NCI-H2196 treated with DMSO at 0.1 percent for 48 hours (cell line): Measurements from ENCODE around the gene ZNF417.
"Not testable (repeated sequence)": the region's sequence is repeated elsewhere in the genome, so short reads cannot be mapped to it uniquely, and the experiment has no call there.

Experiments
- DNase-seq: peaks from one replicate; lab custom pipeline; 2025; ENCODE audit not compliant: unreplicated experiment; lab: John Stamatoyannopoulos, UW

Gene ZNF417

GRCh38 chr19:57888107-57888559 lies 28.3 kb downstream of the ZNF417 start:
- DNase-seq, result no peak

- DNase-seq, result no peak
These were observed 29.0 kb downstream of the ZNF417 start for GRCh38 chr19:57887195-57887941.

- no peak for DNase-seq
These were observed 30.3 kb downstream of the ZNF417 start for GRCh38 chr19:57886046-57886445.

GRCh38 chr19:57873883-57874799 lies 42.3 kb downstream of the ZNF417 start:
- DNase-seq, result not testable (repeated sequence)

- no peak for DNase-seq
These were observed 43.9 kb downstream of the ZNF417 start for GRCh38 chr19:57872450-57872849.

- DNase-seq, result no peak
These were observed 46.2 kb downstream of the ZNF417 start for GRCh38 chr19:57870225-57870624.

- not testable (repeated sequence) for DNase-seq
These were observed 46.7 kb downstream of the ZNF417 start for GRCh38 chr19:57869655-57870054.

GRCh38 chr19:57867868-57868492 lies 48.4 kb downstream of the ZNF417 start:
- DNase-seq, result no peak
